Heart left ventricle (tissue), 16 donors: Measurements from ENCODE around the gene STAM. TPM values are rescaled to one million over a fixed set of nuclear protein-coding genes. Genes with fewer than 3 reads are reported as not detected.

ENCODE experiments used
- ATAC-seq, 4 donors: fragments of 200-7000 bp; cut with Tn5 transposase; one replicate each; pipeline ENCODE4 v1.9.1; 2020 to 2022; ENCODE audit warnings: moderate library complexity in 4 of 4, mild to moderate bottlenecking in 3 of 4, moderate number of reproducible peaks in 1 of 4
- DNase-seq, 5 donors: peaks; one replicate each; pipeline ENCODE4 v3.0.0-alpha.2; 2020
- H3K27ac ChIP-seq, 12 donors: fragments of 200-600 bp; sonication (generic) in 4 of 12; one replicate each; pipeline versions ENCODE4 v1.5.0 to v1.8.0; 2016 to 2022; ENCODE audit warnings: mild to moderate bottlenecking in 2 of 12
- H3K27me3 ChIP-seq, 9 donors: fragments of 200-600 bp; sonication (generic) in 2 of 9; one replicate each; pipeline versions ENCODE4 v1.5.1 to v1.8.0; 2016 to 2022; ENCODE audit warnings: mild to moderate bottlenecking in 3 of 9
- H3K36me3 ChIP-seq, 9 donors: fragments of 200-600 bp; sonication (generic) in 2 of 9; one replicate each; pipeline versions ENCODE4 v1.5.0 to v1.8.0; 2018 to 2022; ENCODE audit warnings: mild to moderate bottlenecking in 2 of 9
- H3K4me1 ChIP-seq, 12 donors: fragments of 200-600 bp; sonication (generic) in 4 of 12; one replicate each; pipeline versions ENCODE4 v1.5.0 to v1.8.0; 2016 to 2022; ENCODE audit warnings: mild to moderate bottlenecking in 3 of 12
- H3K4me3 ChIP-seq, 12 donors: fragments of 200-600 bp; sonication (generic) in 4 of 12; one replicate each; pipeline versions ENCODE4 v1.5.0 to v1.8.0; 2017 to 2022; ENCODE audit warnings: mild to moderate bottlenecking in 9 of 12, moderate library complexity in 4 of 12
- H3K9me3 ChIP-seq, 12 donors: fragments of 200-600 bp; sonication (generic) in 4 of 12; one replicate each; pipeline versions ENCODE4 v1.5.0 to v1.8.0; 2016 to 2022; ENCODE audit warnings: mild to moderate bottlenecking in 1 of 12
- POLR2A ChIP-seq, 2 donors: fragments of 450-650 bp; IDR thresholded peaks; one replicate each; pipeline ENCODE4 v1.6.1; 2017; ENCODE audit warnings: antibody characterized with exemption in 2 of 2, mild to moderate bottlenecking in 2 of 2, moderate library complexity in 2 of 2
- WGBS, 4 donors: extraction: QIAGEN DNeasy Blood & Tissue Kit in 2 of 4; methylation state at CpG; one replicate each; pipeline versions ENCODE4 v1.1.5 to v1.1.7; 2013 to 2018; 5-methylcytosine and 5-hydroxymethylcytosine counted together
- intact Hi-C, 10 donors: fragments of 100-400 bp; cut with DNase I; formaldehyde crosslinking; loops; one replicate each; pipeline versions ENCODE4 v1.11.1 to v1.14.2; 2022
- polyA plus RNA-seq, 2 donors: library from polyadenylated mRNA; stranded (reverse); fragments of 200-250 nt; gene quantifications; one replicate each; pipeline ENCODE4 v1.2.3, GENCODE V29; 2013
- total RNA-seq, 9 donors: library from RNA; depleted of rRNA in 2 of 9; stranded (reverse); fragments of >200 nt in 2 of 9; fragmentation: NEBNext Ultra II Directional in 3 of 9; extraction: Animal tissue kit (Norgen Biotek cat#: 25700) in 3 of 9; gene quantifications; one replicate each; pipeline versions ENCODE4 v1.1.0 to v1.2.4, GENCODE V29; 2016 to 2023
- TF ChIP-seq, protein P1 (sequence below), 12 donors: fragments of 200-600 bp; sonication (generic) in 4 of 12; IDR thresholded peaks; one replicate each; pipeline versions ENCODE4 v1.5.0 to v1.8.0; 2018 to 2022; ENCODE audit warnings: antibody characterized with exemption in 12 of 12, mild to moderate bottlenecking in 5 of 12
- donor health status: ischemic (EF 13 %, LVEDD 7.1; RV severe dilation, severe dysfunction).
- donor health status: healthy with polysubstance abuse.
- donor health status: DM: no; HTN: yes; CAD: no.
- donor health status: DM: no; HTN: no; CAD: no.
- donor health status: ischemic (EF 25% LVEDD 6.9; RV normal size, moderate dysfunction).
- donor health status: ischemic (EF 25% LVEDD 5.7; RV mildly dilated, moderate dysfunction).
- donor health status: healthy.
- donor health status: DM: yes; HTN: yes; CAD: no.
- donor health status: ischemic (EF 35%, LVEDD 5.7; RV mildly dilated, moderate dysfunction).
- donor health status: nonischemic (EF 11% LVEDD 7.7; RV severe dilation, severe dysfunction).
- donor health status: DM: yes; HTN: yes; CAD: no.
- donor health status: PGD.
- donor health status: ischemic (EF 29% LVEDD 5.4; RV normal size, mild dysfunction).
- donor health status: nonischemic (EF 23%, LVEDD 6.1; RV moderate dilation, normal function).

STAM gene
- total and polyA plus RNA-seq, 11 donors: 10.9 to 40.0 (median 31.8) TPM

DNA sequence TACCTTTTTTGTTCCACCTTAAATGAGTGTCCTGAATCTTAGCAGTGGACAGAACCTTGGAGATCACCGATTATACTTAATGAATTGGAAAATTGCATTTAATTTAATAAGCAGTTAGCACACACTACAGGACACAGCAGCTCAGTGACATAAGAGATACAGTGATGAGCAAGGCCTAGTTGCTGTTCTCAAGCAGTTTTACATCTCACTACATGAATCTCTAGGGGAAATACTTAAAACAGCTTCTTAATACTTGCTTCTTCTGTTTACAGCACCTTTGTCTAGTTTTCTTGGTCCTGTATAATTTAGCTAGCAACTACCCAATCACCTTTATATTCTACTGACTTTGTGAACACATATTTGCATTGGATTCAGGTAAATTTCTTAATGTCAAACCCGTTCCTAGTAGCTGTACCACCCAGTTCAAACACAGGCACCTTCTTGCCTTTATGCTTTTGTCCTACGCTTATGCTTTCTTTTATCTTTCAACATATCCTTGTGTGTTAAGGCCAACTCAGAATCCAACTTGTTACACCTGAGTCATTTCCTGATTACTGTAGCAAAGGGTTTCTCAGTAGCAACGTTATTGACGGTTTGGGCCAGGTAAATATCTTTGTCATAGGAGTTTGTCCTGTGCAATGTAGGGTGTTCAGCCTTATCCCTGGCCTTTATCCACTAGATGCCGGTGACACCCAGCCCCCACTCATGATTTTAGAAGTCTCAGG lies 1.8 kb downstream of the STAM start:
- intact Hi-C loops: loop anchor here in 1 of 10 donors (10.0 kb wide), 1 partner anchor 59 kb away; no protein-coding TSS in a partner anchor
- DNase-seq (no peak), ATAC-seq (no peak)
- WGBS, 4 donors: 46 to 52% (median 49%) methylated on average over 6 of the region's 6 CpGs
- Histone ChIP-seq H3K27ac (peak overlapping the region in 9 of 12 donors; percentile 40 to 99 (median 96)), H3K9me3 (peaks cover 0 to 3% (median 0%) of the 10 kb centered on the region in 12 donors), H3K36me3 (no peaks in the 10 kb centered on the region), H3K4me1 (peaks cover 0 to 64% (median 56%) of the 10 kb centered on the region in 12 donors), H3K27me3 (no peaks in the 10 kb centered on the region), H3K4me3 (peak overlapping the region in 11 of 12 donors; percentile 1 to 98 (median 82))
- TF ChIP-seq POLR2A (IDR thresholded peaks at IDR 0.05): no peak
- TF ChIP-seq, protein P1, sequence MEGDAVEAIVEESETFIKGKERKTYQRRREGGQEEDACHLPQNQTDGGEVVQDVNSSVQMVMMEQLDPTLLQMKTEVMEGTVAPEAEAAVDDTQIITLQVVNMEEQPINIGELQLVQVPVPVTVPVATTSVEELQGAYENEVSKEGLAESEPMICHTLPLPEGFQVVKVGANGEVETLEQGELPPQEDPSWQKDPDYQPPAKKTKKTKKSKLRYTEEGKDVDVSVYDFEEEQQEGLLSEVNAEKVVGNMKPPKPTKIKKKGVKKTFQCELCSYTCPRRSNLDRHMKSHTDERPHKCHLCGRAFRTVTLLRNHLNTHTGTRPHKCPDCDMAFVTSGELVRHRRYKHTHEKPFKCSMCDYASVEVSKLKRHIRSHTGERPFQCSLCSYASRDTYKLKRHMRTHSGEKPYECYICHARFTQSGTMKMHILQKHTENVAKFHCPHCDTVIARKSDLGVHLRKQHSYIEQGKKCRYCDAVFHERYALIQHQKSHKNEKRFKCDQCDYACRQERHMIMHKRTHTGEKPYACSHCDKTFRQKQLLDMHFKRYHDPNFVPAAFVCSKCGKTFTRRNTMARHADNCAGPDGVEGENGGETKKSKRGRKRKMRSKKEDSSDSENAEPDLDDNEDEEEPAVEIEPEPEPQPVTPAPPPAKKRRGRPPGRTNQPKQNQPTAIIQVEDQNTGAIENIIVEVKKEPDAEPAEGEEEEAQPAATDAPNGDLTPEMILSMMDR (IDR thresholded peaks at IDR 0.05): no peak

DNA sequence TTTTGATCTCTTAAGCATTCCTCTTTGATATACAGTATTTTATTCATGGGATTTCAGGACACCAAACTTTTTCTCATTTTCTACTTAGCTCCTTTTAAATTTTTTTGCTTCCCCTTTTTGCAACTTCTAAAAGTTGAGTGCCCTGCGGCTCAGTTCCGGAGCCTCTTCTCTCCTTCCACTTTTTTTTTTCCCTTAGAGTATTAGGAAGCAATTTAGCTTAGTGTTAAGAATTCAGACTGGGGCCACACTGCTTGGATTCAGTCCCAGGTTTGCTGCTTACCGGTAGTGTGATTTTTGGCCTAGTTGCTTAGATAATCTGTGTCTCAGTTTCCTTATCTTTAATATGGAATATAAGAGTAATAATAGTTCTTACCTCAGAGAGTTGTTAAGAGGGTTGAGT lies 3.4 kb downstream of the STAM start:
- Histone ChIP-seq H3K9me3 (no peaks in the 10 kb centered on the region), H3K4me3 (peak overlapping the region in 8 of 12 donors; percentile 6 to 95 (median 48)), H3K27me3 (no peaks in the 10 kb centered on the region), H3K27ac (peak overlapping the region in 10 of 12 donors; percentile 30 to 99 (median 88)), H3K36me3 (no peaks in the 10 kb centered on the region), H3K4me1 (peaks cover 0 to 78% (median 63%) of the 10 kb centered on the region in 12 donors)
- DNase-seq (peak in 3 of 5 donors; percentile 30 to 41 (median 34)), ATAC-seq (no peak)
- intact Hi-C loops: loop anchor here in 1 of 10 donors (10.0 kb wide), 1 partner anchor 57 kb away; no protein-coding TSS in a partner anchor
- WGBS, 4 donors: 34 to 42% (median 37%) methylated on average over 3 of the region's 3 CpGs
- TF ChIP-seq POLR2A (IDR thresholded peaks at IDR 0.05): no peak
- TF ChIP-seq, protein P1 (IDR thresholded peaks at IDR 0.05): no peak

DNA sequence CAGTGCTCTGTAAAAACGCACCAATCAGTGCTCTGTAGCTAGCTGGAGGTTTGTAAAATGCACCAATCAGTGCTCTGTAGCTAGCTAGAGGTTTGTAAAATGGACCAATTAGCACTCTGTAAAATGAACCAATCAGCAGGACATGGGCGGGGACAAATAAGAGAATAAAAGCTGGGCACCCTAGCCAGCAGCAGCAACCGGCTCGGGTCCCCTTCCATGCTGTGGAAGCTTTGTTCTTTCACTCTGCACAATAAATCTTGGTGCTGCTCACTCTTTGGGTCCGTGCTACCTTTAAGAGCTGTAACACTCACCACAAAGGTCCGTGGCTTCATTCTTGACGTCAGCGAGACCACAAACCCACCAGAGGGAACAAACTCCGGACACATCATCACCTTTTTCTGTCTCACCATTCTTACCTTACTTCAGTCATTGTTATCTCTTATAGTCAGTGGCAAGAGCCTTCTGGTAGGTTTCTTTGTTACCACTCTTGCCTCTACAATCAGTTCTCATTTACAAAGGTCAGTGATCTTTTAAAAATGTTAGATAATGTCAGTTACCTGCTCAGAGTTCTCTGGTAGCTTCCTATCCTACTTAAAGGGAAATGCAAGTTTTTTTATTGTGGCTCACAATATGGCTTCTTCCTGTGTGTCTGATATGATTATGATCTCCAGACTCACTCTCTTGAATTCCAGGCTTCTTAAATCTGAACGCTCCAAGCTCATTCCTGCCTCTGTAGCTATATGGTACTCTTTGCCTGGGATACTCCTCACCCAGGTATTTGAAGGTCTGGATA lies 4.5 kb downstream of the STAM start:
- DNase-seq: no peak
- Histone ChIP-seq H3K4me3 (no peak overlapping the region), H3K9me3 (peaks cover 0 to 8% (median 0%) of the 10 kb centered on the region in 12 donors), H3K36me3 (peaks cover 0 to 5% (median 0%) of the 10 kb centered on the region in 9 donors), H3K4me1 (peaks cover 0 to 78% (median 59%) of the 10 kb centered on the region in 12 donors), H3K27ac (peak overlapping the region in 8 of 12 donors; percentile 14 to 99 (median 96)), H3K27me3 (no peaks in the 10 kb centered on the region)
- intact Hi-C loops: loop anchor here in 1 of 10 donors (10.0 kb wide), 1 partner anchor 56 kb away; no protein-coding TSS in a partner anchor
- TF ChIP-seq POLR2A (IDR thresholded peaks at IDR 0.05): no peak
- TF ChIP-seq, protein P1 (IDR thresholded peaks at IDR 0.05): no peak
- WGBS, 4 donors: 69 to 78% (median 76%) methylated on average over 10 of the region's 10 CpGs
- no peak for ATAC-seq
